ENCODE data around the gene RAMP1.

RAMP1 gene

DNA sequence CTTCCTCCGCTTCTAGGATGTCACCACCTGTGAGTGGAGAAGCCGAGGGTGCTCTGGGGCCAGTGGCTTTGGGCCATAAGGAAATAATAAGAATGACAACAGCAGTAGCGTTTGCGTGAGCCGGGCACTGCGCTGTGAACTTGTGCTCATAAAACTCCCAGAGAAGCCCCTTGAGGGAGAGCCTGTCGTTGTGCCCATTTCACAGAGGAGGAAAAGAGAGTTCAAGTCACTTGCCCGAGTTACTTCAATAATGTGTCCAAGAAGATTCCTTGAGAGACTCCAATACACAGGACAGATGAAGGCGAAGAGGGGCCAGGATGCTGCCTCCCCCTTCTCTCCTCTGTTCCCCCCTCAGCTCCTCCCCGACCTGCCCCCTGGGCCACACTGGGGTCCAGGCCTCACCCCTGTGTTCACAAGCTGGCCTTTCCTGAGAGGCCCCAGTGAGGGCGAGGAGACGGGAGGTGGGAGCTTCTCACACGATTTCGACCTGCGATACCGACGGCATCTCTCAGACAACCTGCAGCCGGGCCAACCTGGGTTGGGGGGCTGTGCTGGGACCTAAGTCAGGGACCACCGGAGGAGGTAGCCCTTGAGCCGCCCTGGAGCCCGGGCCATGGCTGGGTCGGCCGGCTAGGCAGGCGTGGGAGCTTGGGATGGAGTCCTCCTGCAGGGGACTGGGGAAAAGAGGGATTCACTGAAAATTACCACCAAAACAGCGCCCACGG, 53.9 kb downstream of the RAMP1 start:
- Histone ChIP-seq H3K9me3 (ENCODE audit: control insufficient read depth in 2 of 2, low read length in 2 of 2) (no peaks in the 10 kb centered on the region), H3K9ac (ENCODE audit: low read depth in 1 of 2, low read length in 2 of 2) (no peak overlapping the region), H3K27me3 (ENCODE audit: control insufficient read depth in 2 of 2, insufficient read depth in 2 of 2, low read length in 2 of 2) (no peaks in the 10 kb centered on the region), H3K27ac (ENCODE audit: low read depth in 2 of 2, low read length in 2 of 2) (no peak overlapping the region), H3K4me3 (ENCODE audit: low read length in 2 of 2) (no peak overlapping the region), H3K36me3 (ENCODE audit: control insufficient read depth in 2 of 2, insufficient read depth in 2 of 2, low read length in 2 of 2) (no peaks in the 10 kb centered on the region), H3K4me1 (ENCODE audit: control insufficient read depth in 2 of 2, insufficient read depth in 2 of 2, low read length in 2 of 2) (no peaks in the 10 kb centered on the region)

DNA sequence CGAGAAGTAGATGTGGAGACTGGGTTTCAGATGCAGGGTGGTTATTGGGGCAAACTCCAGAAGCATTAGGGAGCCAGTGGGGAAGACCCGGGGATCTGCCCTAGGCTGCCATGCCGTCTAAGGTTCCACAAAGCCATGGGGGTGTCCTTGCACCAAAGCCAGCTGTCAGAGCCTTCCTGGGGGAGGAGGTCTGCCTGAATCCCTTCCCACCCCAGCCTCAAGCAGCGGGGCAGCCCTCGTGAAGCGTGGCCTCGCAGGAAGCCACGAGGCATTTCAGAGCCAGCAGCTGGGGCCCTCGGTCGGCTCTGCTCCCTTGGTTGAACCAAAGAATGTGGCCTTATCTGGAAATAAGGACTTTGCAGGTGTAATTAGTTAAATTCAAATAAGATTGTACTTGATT, 56.2 kb downstream of the RAMP1 start:
- Histone ChIP-seq H3K27ac (ENCODE audit: low read depth in 2 of 2, low read length in 2 of 2) (no peak overlapping the region), H3K36me3 (ENCODE audit: control insufficient read depth in 2 of 2, insufficient read depth in 2 of 2, low read length in 2 of 2) (no peaks in the 10 kb centered on the region), H3K9me3 (ENCODE audit: control insufficient read depth in 2 of 2, low read length in 2 of 2) (no peaks in the 10 kb centered on the region), H3K4me1 (ENCODE audit: control insufficient read depth in 2 of 2, insufficient read depth in 2 of 2, low read length in 2 of 2) (no peaks in the 10 kb centered on the region), H3K9ac (ENCODE audit: low read depth in 1 of 2, low read length in 2 of 2) (no peak overlapping the region), H3K27me3 (ENCODE audit: control insufficient read depth in 2 of 2, insufficient read depth in 2 of 2, low read length in 2 of 2) (no peaks in the 10 kb centered on the region), H3K4me3 (ENCODE audit: low read length in 2 of 2) (no peak overlapping the region)

DNA sequence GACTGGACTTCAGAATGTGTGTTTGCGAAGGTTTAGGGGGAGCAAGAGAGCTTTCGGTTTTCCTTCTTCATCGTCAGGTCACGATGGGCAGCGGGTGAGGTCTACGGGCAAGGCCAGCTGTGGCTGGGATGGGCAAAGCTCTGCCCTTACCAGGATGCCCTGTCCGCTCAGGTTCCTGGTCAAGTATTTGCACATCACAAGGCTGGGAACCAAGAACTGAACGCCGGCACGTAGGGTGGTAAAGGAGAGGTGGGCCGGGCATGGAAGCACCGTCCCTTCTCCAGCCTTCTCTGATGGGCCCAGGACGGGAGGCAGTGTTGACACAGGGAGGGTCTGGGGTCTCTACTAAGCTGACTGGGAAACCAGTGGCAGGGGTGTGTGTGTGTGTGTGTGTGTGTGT, 56.9 kb downstream of the RAMP1 start:
- Histone ChIP-seq H3K9me3 (ENCODE audit: control insufficient read depth in 2 of 2, low read length in 2 of 2) (no peaks in the 10 kb centered on the region), H3K27me3 (ENCODE audit: control insufficient read depth in 2 of 2, insufficient read depth in 2 of 2, low read length in 2 of 2) (no peaks in the 10 kb centered on the region), H3K9ac (ENCODE audit: low read depth in 1 of 2, low read length in 2 of 2) (no peak overlapping the region), H3K4me1 (ENCODE audit: control insufficient read depth in 2 of 2, insufficient read depth in 2 of 2, low read length in 2 of 2) (no peaks in the 10 kb centered on the region), H3K27ac (ENCODE audit: low read depth in 2 of 2, low read length in 2 of 2) (no peak overlapping the region), H3K4me3 (ENCODE audit: low read length in 2 of 2) (no peak overlapping the region), H3K36me3 (ENCODE audit: control insufficient read depth in 2 of 2, insufficient read depth in 2 of 2, low read length in 2 of 2) (no peaks in the 10 kb centered on the region)

DNA sequence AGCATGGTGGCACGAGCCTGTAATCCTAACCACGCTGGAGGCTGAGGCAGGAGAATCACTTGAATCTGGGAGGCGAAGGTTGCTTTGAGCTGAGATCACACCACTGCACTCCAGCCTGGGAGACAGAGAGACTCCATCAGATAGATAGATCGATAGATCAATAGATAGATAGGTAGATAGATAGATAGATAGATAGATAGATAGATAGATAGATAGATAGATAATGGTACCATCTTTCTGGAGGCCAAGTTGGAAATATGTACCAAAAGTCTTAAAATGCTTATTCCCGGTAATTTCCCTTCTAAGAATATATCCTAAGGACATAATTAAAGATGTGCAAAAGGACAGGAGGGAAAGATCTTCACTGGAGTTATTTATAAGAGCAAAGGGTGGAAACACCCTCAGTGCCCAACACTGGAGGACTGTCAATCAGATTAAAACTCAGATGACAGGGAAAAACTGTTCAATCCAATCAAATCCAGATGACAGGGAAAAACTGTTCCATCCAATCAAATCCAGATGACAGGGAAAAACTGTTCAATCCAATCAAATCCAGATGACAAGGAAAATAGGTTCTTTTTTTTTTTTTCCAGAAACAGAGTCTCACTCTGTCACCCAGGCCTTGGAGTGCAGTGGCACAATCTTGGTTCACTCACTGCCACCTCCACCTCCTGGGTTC, 58.4 kb downstream of the RAMP1 start:
- H3K4me3 ChIP-seq (ENCODE audit: low read length in 2 of 2): no peak overlapping the region
- no peaks in the 10 kb centered on the region for H3K27me3 ChIP-seq (ENCODE audit: control insufficient read depth in 2 of 2, insufficient read depth in 2 of 2, low read length in 2 of 2)
- no peaks in the 10 kb centered on the region for H3K4me1 ChIP-seq (ENCODE audit: control insufficient read depth in 2 of 2, insufficient read depth in 2 of 2, low read length in 2 of 2)
- no peak overlapping the region for H3K9ac ChIP-seq (ENCODE audit: low read depth in 1 of 2, low read length in 2 of 2)
- H3K27ac ChIP-seq (ENCODE audit: low read depth in 2 of 2, low read length in 2 of 2): no peak overlapping the region
- no peaks in the 10 kb centered on the region for H3K9me3 ChIP-seq (ENCODE audit: control insufficient read depth in 2 of 2, low read length in 2 of 2)
- no peaks in the 10 kb centered on the region for H3K36me3 ChIP-seq (ENCODE audit: control insufficient read depth in 2 of 2, insufficient read depth in 2 of 2, low read length in 2 of 2)

DNA sequence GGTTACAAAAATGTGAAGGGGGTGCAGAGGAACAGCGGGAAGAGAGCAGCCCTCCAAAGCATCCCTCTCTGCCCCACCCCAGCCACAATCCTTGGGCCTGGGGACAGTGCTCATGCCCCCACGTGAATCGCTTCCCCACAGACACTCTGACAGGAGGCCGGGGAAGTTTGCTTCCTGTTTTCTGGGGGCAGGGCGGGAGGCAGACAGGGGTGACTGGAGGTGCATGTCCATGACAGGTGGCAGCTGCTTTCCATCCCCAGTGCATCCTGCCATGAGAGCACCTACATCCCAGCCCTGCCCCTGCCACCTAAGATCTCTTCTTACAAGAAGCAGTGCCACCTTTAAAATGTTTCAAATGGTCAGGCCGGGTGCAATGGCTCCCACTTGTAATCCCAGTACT, 60.2 kb downstream of the RAMP1 start:
- Histone ChIP-seq H3K27ac (ENCODE audit: low read depth in 2 of 2, low read length in 2 of 2) (no peak overlapping the region), H3K4me3 (ENCODE audit: low read length in 2 of 2) (no peak overlapping the region), H3K9ac (ENCODE audit: low read depth in 1 of 2, low read length in 2 of 2) (no peak overlapping the region), H3K4me1 (ENCODE audit: control insufficient read depth in 2 of 2, insufficient read depth in 2 of 2, low read length in 2 of 2) (peaks cover 0 to 4% of the 10 kb centered on the region in 2 donors), H3K36me3 (ENCODE audit: control insufficient read depth in 2 of 2, insufficient read depth in 2 of 2, low read length in 2 of 2) (no peaks in the 10 kb centered on the region), H3K27me3 (ENCODE audit: control insufficient read depth in 2 of 2, insufficient read depth in 2 of 2, low read length in 2 of 2) (no peaks in the 10 kb centered on the region), H3K9me3 (ENCODE audit: control insufficient read depth in 2 of 2, low read length in 2 of 2) (no peaks in the 10 kb centered on the region)

GRCh38 chr2:237920673-237921072, 61.2 kb downstream of the RAMP1 start:
- Histone ChIP-seq H3K4me1 (ENCODE audit: control insufficient read depth in 2 of 2, insufficient read depth in 2 of 2, low read length in 2 of 2) (peaks cover 0 to 4% of the 10 kb centered on the region in 2 donors), H3K9ac (ENCODE audit: low read depth in 1 of 2, low read length in 2 of 2) (no peak overlapping the region), H3K9me3 (ENCODE audit: control insufficient read depth in 2 of 2, low read length in 2 of 2) (no peaks in the 10 kb centered on the region), H3K36me3 (ENCODE audit: control insufficient read depth in 2 of 2, insufficient read depth in 2 of 2, low read length in 2 of 2) (no peaks in the 10 kb centered on the region), H3K27me3 (ENCODE audit: control insufficient read depth in 2 of 2, insufficient read depth in 2 of 2, low read length in 2 of 2) (no peaks in the 10 kb centered on the region), H3K27ac (ENCODE audit: low read depth in 2 of 2, low read length in 2 of 2) (no peak overlapping the region), H3K4me3 (ENCODE audit: low read length in 2 of 2) (no peak overlapping the region)

- H3K4me3 ChIP-seq (ENCODE audit: low read length in 2 of 2): no peak overlapping the region
- H3K27ac ChIP-seq (ENCODE audit: low read depth in 2 of 2, low read length in 2 of 2): no peak overlapping the region
- no peak overlapping the region for H3K9ac ChIP-seq (ENCODE audit: low read depth in 1 of 2, low read length in 2 of 2)
- no peaks in the 10 kb centered on the region for H3K27me3 ChIP-seq (ENCODE audit: control insufficient read depth in 2 of 2, insufficient read depth in 2 of 2, low read length in 2 of 2)
- no peaks in the 10 kb centered on the region for H3K36me3 ChIP-seq (ENCODE audit: control insufficient read depth in 2 of 2, insufficient read depth in 2 of 2, low read length in 2 of 2)
- H3K9me3 ChIP-seq (ENCODE audit: control insufficient read depth in 2 of 2, low read length in 2 of 2): no peaks in the 10 kb centered on the region
- peaks cover 0 to 4% of the 10 kb centered on the region in 2 donors for H3K4me1 ChIP-seq (ENCODE audit: control insufficient read depth in 2 of 2, insufficient read depth in 2 of 2, low read length in 2 of 2)
Measured at GRCh38 chr2:237921967-237922492, 62.6 kb downstream of the RAMP1 start.

DNA sequence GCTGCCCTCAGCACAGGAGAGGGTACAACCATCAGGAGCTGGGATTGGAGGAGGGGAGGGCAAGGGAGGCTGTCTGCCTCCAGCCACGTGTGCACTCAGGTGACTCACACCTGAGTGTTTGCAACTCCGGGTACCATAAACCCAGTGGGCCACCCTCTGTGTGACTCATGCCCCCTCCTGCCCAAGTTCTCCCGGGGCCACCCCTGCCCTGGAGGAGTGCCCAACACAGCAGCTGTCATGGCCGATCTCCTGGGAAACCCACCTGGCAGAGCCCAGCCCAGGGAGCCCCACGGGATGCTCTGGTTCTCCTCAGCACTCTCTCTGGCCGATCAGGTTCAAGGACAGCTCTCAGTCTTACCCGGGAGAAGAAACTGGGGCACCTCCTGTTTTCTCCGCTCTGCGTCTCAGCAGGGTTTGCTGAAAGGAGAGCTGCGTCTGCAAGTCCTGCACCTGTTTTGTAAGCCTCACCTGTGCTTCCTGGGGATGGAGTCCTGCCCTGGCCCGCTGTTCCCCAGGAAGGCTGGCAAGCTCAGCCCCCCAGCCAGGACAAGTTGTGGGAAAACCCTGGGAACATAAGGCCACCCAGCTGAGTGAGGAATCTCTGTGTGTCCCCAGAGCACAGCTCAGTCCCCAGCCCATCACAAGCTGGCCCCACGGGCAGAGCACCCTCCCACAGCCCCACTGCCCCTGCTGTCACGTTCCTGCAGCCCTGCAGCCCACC, 63.4 kb downstream of the RAMP1 start:
- no peak overlapping the region for H3K27ac ChIP-seq (ENCODE audit: low read depth in 2 of 2, low read length in 2 of 2)
- H3K9ac ChIP-seq (ENCODE audit: low read depth in 1 of 2, low read length in 2 of 2): no peak overlapping the region
- no peaks in the 10 kb centered on the region for H3K36me3 ChIP-seq (ENCODE audit: control insufficient read depth in 2 of 2, insufficient read depth in 2 of 2, low read length in 2 of 2)
- H3K9me3 ChIP-seq (ENCODE audit: control insufficient read depth in 2 of 2, low read length in 2 of 2): no peaks in the 10 kb centered on the region
- H3K27me3 ChIP-seq (ENCODE audit: control insufficient read depth in 2 of 2, insufficient read depth in 2 of 2, low read length in 2 of 2): no peaks in the 10 kb centered on the region
- H3K4me3 ChIP-seq (ENCODE audit: low read length in 2 of 2): no peak overlapping the region
- H3K4me1 ChIP-seq (ENCODE audit: control insufficient read depth in 2 of 2, insufficient read depth in 2 of 2, low read length in 2 of 2): peaks cover 0 to 4% of the 10 kb centered on the region in 2 donors

- H3K9ac ChIP-seq (ENCODE audit: low read depth in 1 of 2, low read length in 2 of 2): peak overlapping the region in 1 of 2 donors; percentile 17
- peak overlapping the region; percentile 30 to 48 for H3K4me3 ChIP-seq (ENCODE audit: low read length in 2 of 2)
- H3K36me3 ChIP-seq (ENCODE audit: control insufficient read depth in 2 of 2, insufficient read depth in 2 of 2, low read length in 2 of 2): no peaks in the 10 kb centered on the region
- no peak overlapping the region for H3K27ac ChIP-seq (ENCODE audit: low read depth in 2 of 2, low read length in 2 of 2)
- H3K4me1 ChIP-seq (ENCODE audit: control insufficient read depth in 2 of 2, insufficient read depth in 2 of 2, low read length in 2 of 2): peaks cover 0 to 4% of the 10 kb centered on the region in 2 donors
- H3K27me3 ChIP-seq (ENCODE audit: control insufficient read depth in 2 of 2, insufficient read depth in 2 of 2, low read length in 2 of 2): no peaks in the 10 kb centered on the region
- H3K9me3 ChIP-seq (ENCODE audit: control insufficient read depth in 2 of 2, low read length in 2 of 2): no peaks in the 10 kb centered on the region
Measured at GRCh38 chr2:237923481-237924163, 64.2 kb downstream of the RAMP1 start.

All from mucosa of rectum (tissue), 2 donors.